Muscle of back (tissue), 11 donors: Measurements from ENCODE around the gene GALNT16. TPM values are rescaled to one million over a fixed set of nuclear protein-coding genes. Genes with fewer than 3 reads are reported as not detected.

Experiments
- DNase-seq, 3 donors: peaks; one replicate each; pipeline versions ENCODE4 v3.0.0 to v3.0.0-alpha.2; 2013
- polyA plus RNA-seq, 10 donors: library from polyadenylated mRNA; unstranded; fragments of 120-200 nt; gene quantifications; one replicate each; pipeline ENCODE4 v1.2.1, GENCODE V29; 2013; ENCODE audit not compliant: insufficient read length in 10 of 10

GALNT16 gene
- polyA plus RNA-seq, 10 donors: 20.6 to 45.8 (median 29.4) TPM

- DNase-seq: no peak
Measured at GRCh38 chr14:69401841-69402240, 141.9 kb downstream of the GALNT16 start.

DNA sequence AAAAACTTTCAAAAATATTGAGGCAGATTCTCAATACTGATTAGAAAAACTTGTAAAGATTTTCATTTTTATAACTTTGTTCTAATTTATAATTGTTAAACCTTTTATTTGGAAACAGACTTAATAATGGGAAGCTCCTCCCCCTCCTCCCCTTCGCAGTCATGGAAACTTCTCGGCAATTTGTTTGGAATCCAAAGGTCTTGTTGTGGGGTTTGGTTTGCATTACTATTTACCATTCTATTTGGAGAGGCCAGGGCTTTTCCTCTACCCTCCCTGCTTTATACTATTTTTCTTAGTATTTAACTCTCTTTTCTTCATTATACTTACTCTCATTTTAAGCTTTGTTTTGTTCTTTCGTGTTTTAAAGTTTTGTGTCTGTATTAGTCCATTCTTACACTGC, 144.5 kb downstream of the GALNT16 start:
- no peak for DNase-seq

- DNase-seq: no peak
Measured at GRCh38 chr14:69404883-69405282, 144.9 kb downstream of the GALNT16 start.

- DNase-seq: no peak
Measured at GRCh38 chr14:69405762-69406161, 145.8 kb downstream of the GALNT16 start.

Other genes with a start within 250 kb of the GALNT16 start
- gene DCAF5, start 107.0 kb upstream of the GALNT16 start, polyA plus RNA-seq: 10 to 100 TPM; 35.6 to 47.0 (median 39.6) TPM
- 10 to 100 TPM; 12.6 to 20.6 (median 15.9) TPM for gene EXD2, start 68.7 kb upstream of the GALNT16 start, polyA plus RNA-seq
- gene ERH, start 138.1 kb downstream of the GALNT16 start, polyA plus RNA-seq: 100 to 1,000 TPM; 153 to 216 (median 165) TPM
- 10 to 100 TPM; 26.9 to 39.2 (median 31.8) TPM for gene SLC39A9, start 138.5 kb downstream of the GALNT16 start, polyA plus RNA-seq
- gene PLEKHD1, start 224.6 kb downstream of the GALNT16 start, polyA plus RNA-seq: 1 to 10 TPM in 1 of 10 donors, under 1 TPM in 9; 0.36 to 1.2 (median 0.60) TPM